ENCODE data around the gene GPR180. TPM values are rescaled to one million over a fixed set of nuclear protein-coding genes. Genes with fewer than 3 reads are reported as not detected.

The GPR180 gene
- total and polyA plus RNA-seq, 10 of the 15 experiments (the other 5 are each of a cell fraction or from before 2014, with no cell fraction given), result 1.6 to 7.2 (median 5.3) TPM

- Histone ChIP-seq H3K27ac (ENCODE audit: control insufficient read depth, insufficient read depth) (no peak overlapping the region), H3K4me1 (ENCODE audit: control insufficient read depth, insufficient read depth, low read length) (peaks cover 9% of the 10 kb centered on the region), H4K20me1 (ENCODE audit: control insufficient read depth, insufficient read depth) (no peaks in the 10 kb centered on the region), H3K9ac (ENCODE audit: control insufficient read depth, insufficient read depth, low read length) (no peak overlapping the region), H3K9me3 (replicated peaks; ENCODE audit: control insufficient read depth, insufficient read depth, low read length) (no peaks in the 10 kb centered on the region), H3K36me3 (ENCODE audit: control insufficient read depth in 2 of 2, insufficient read depth in 2 of 2, low read length in 1 of 2) (no peaks in the 10 kb centered on the region), H3K27me3 (replicated peaks in 1 of 2; ENCODE audit: control insufficient read depth in 2 of 2, insufficient read depth in 2 of 2, low read length in 1 of 2) (no peaks in the 10 kb centered on the region), H3K4me3 (no peak overlapping the region), H3K79me2 (ENCODE audit: control insufficient read depth, insufficient read depth, low read length) (no peaks in the 10 kb centered on the region), H3K4me2 (ENCODE audit: control insufficient read depth, insufficient read depth) (no peak overlapping the region), H2AFZ (ENCODE audit: control insufficient read depth, low read depth, low read length) (no peak overlapping the region)
- FAIRE-seq (no peak), DNase-seq (ENCODE audit: low read depth, low spot score) (no peak), ATAC-seq (peak; percentile 31)
- intact Hi-C loops (cut with micrococcal nuclease; ENCODE audit: unreplicated experiment) (no loop called here), in situ Hi-C loops (cut with MboI) (no loop called here)
- SMC1A ChIA-PET (ENCODE audit: uncharacterized antibody, unreplicated experiment), result no interaction called here
- WGBS (ENCODE audit: insufficient coverage, insufficient replicate concordance, low lambda C conversion rate, missing lambda C conversion rate), result 51% methylated on average over 4 of the region's 4 CpGs
- TF ChIP-seq STAT1 (conservative IDR thresholded peaks at IDR 0.05) (no peak), ZNF274 (IDR thresholded peaks at IDR 0.05; ENCODE audit: insufficient read depth, insufficient read length) (no peak), POU2F2 (IDR thresholded peaks at IDR 0.05; ENCODE audit: borderline replicate concordance, low read depth, low read length) (no peak), NRF1 (conservative IDR thresholded peaks at IDR 0.05; ENCODE audit: low read depth, low read length) (no peak), CREB1 (IDR thresholded peaks at IDR 0.05; ENCODE audit: low read depth) (no peak), TARDBP (IDR thresholded peaks at IDR 0.05; ENCODE audit: borderline replicate concordance) (no peak)
- RAD21 ChIA-PET (ENCODE audit: unreplicated experiment), result no interaction called here
- no TSS peak for BruUV-seq (replicated peaks)
- POLR2A ChIA-PET, result interaction anchor here (0.6 kb wide), 1 partner anchor 229 kb away, joined by 3 read pairs; no protein-coding TSS in a partner anchor
- CTCF ChIA-PET, result no interaction called here
Measured at GRCh38 chr13:94657167-94657566, 55.5 kb downstream of the GPR180 start.

- FAIRE-seq, result no peak
- Histone ChIP-seq H3K9me3 (replicated peaks; ENCODE audit: control insufficient read depth, insufficient read depth, low read length) (no peaks in the 10 kb centered on the region), H3K79me2 (ENCODE audit: control insufficient read depth, insufficient read depth, low read length) (no peaks in the 10 kb centered on the region), H3K27ac (ENCODE audit: control insufficient read depth, insufficient read depth) (no peak overlapping the region), H3K27me3 (replicated peaks in 1 of 2; ENCODE audit: control insufficient read depth in 2 of 2, insufficient read depth in 2 of 2, low read length in 1 of 2) (no peaks in the 10 kb centered on the region), H3K4me3 (no peak overlapping the region), H3K36me3 (ENCODE audit: control insufficient read depth in 2 of 2, insufficient read depth in 2 of 2, low read length in 1 of 2) (no peaks in the 10 kb centered on the region), H2AFZ (ENCODE audit: control insufficient read depth, low read depth, low read length) (no peak overlapping the region), H3K4me1 (ENCODE audit: control insufficient read depth, insufficient read depth, low read length) (peaks cover 9% of the 10 kb centered on the region), H3K9ac (ENCODE audit: control insufficient read depth, insufficient read depth, low read length) (no peak overlapping the region), H3K4me2 (ENCODE audit: control insufficient read depth, insufficient read depth) (no peak overlapping the region), H4K20me1 (ENCODE audit: control insufficient read depth, insufficient read depth) (no peaks in the 10 kb centered on the region)
- in situ Hi-C loops (cut with MboI) (no loop called here), intact Hi-C loops (cut with micrococcal nuclease; ENCODE audit: unreplicated experiment) (no loop called here)
- no peak for DNase-seq (ENCODE audit: low read depth, low spot score)
- ChIA-PET CTCF (interaction anchor here (0.9 to 6.2 kb wide), 5 partner anchors 15 to 745 kb away, joined by 3 to 47 read pairs (median 6); no protein-coding TSS in a partner anchor), RAD21 (ENCODE audit: unreplicated experiment) (interaction anchor here (1.3 kb wide), 1 partner anchor 42 kb away, joined by 5 read pairs; no protein-coding TSS in a partner anchor), SMC1A (ENCODE audit: uncharacterized antibody, unreplicated experiment) (interaction anchor here (0.6 to 1.6 kb wide), 3 partner anchors 9 to 1817 kb away, joined by 3 to 4 read pairs (median 3); no protein-coding TSS in a partner anchor), POLR2A (no interaction called here)
- no peak for ATAC-seq
- no TSS peak for BruUV-seq (replicated peaks)
- no peak for TF ChIP-seq BMI1 (IDR thresholded peaks at IDR 0.05; ENCODE audit: borderline replicate concordance)
- 100% methylated on average over 1 of the region's 1 CpG for WGBS (ENCODE audit: insufficient coverage, insufficient replicate concordance, low lambda C conversion rate, missing lambda C conversion rate)
Measured at GRCh38 chr13:94658926-94659597, 57.4 kb downstream of the GPR180 start.
